IPS-18c (cell line): Measurements from ENCODE around the gene UBE2J2.

ENCODE experiments used
- H3K4me3 ChIP-seq: 2 replicates; pipeline ENCODE4 v1.7.0; 2013; ENCODE audit warnings: low read depth, mild to moderate bottlenecking, low read length, moderate library complexity; ENCODE audit not compliant: insufficient read depth
- H3K9me3 ChIP-seq: one replicate; pipeline ENCODE4 v1.6.1; 2013; ENCODE audit warnings: mild to moderate bottlenecking, low read length, moderate library complexity; ENCODE audit not compliant: control insufficient read depth, insufficient read depth

UBE2J2 gene

GRCh38 chr1:1240348-1240732 lies 33.3 kb downstream of the UBE2J2 start:
- no peak overlapping the region for H3K4me3 ChIP-seq
- no peaks in the 10 kb centered on the region for H3K9me3 ChIP-seq

GRCh38 chr1:1239614-1240347 lies 33.9 kb downstream of the UBE2J2 start:
- no peaks in the 10 kb centered on the region for H3K9me3 ChIP-seq
- H3K4me3 ChIP-seq, result no peak overlapping the region

- Histone ChIP-seq H3K4me3 (no peak overlapping the region), H3K9me3 (no peaks in the 10 kb centered on the region)
These were observed 34.4 kb downstream of the UBE2J2 start for GRCh38 chr1:1239227-1239613.

GRCh38 chr1:1238702-1239178 lies 34.9 kb downstream of the UBE2J2 start:
- H3K9me3 ChIP-seq, result no peaks in the 10 kb centered on the region
- H3K4me3 ChIP-seq, result no peak overlapping the region

- Histone ChIP-seq H3K4me3 (no peak overlapping the region), H3K9me3 (no peaks in the 10 kb centered on the region)
These were observed 35.6 kb downstream of the UBE2J2 start for GRCh38 chr1:1237874-1238701.

GRCh38 chr1:1236945-1237873 lies 36.4 kb downstream of the UBE2J2 start:
- H3K9me3 ChIP-seq, result peaks cover 6% of the 10 kb centered on the region
- H3K4me3 ChIP-seq, result no peak overlapping the region

GRCh38 chr1:1236176-1236763 lies 37.4 kb downstream of the UBE2J2 start:
- Histone ChIP-seq H3K4me3 (no peak overlapping the region), H3K9me3 (peaks cover 6% of the 10 kb centered on the region)

GRCh38 chr1:1235016-1235744 lies 38.5 kb downstream of the UBE2J2 start:
- peaks cover 6% of the 10 kb centered on the region for H3K9me3 ChIP-seq
- no peak overlapping the region for H3K4me3 ChIP-seq

GRCh38 chr1:1234180-1234808 lies 39.4 kb downstream of the UBE2J2 start:
- Histone ChIP-seq H3K4me3 (no peak overlapping the region), H3K9me3 (peaks cover 6% of the 10 kb centered on the region)

- Histone ChIP-seq H3K9me3 (peaks cover 6% of the 10 kb centered on the region), H3K4me3 (no peak overlapping the region)
These were observed 40.1 kb downstream of the UBE2J2 start for GRCh38 chr1:1233567-1233892.

GRCh38 chr1:1232796-1233566 lies 40.7 kb downstream of the UBE2J2 start:
- Histone ChIP-seq H3K4me3 (0 out of 2 replicates have a peak overlapping the region, but pooled peaks have one; percentile 9), H3K9me3 (peaks cover 6% of the 10 kb centered on the region)

- Histone ChIP-seq H3K4me3 (peak within 1 kb of the TSS; percentile 98), H3K9me3 (peaks cover 6% of the 10 kb centered on the region)
These were observed 41.4 kb downstream of the UBE2J2 start, which contains the start of gene B3GALT6 for GRCh38 chr1:1232208-1232795. B3GALT6 (plus strand) TSS chr1:1232237; CDS start chr1:1232279, 42 bp downstream.

- peak within 1 kb of the TSS; percentile 98 for H3K4me3 ChIP-seq
- H3K9me3 ChIP-seq, result peaks cover 6% of the 10 kb centered on the region
These were observed 42.0 kb downstream of the UBE2J2 start, which contains the start of gene SDF4 for GRCh38 chr1:1231400-1232207. SDF4 (minus strand) TSS chr1:1232001; CDS start chr1:1228772, 3,229 bp downstream.

- peak overlapping the region; percentile 98 for H3K4me3 ChIP-seq
- H3K9me3 ChIP-seq, result peaks cover 6% of the 10 kb centered on the region
These were observed 42.8 kb downstream of the UBE2J2 start for GRCh38 chr1:1230656-1231399.
